Measurements from ENCODE around the gene GALNTL6.

DNA sequence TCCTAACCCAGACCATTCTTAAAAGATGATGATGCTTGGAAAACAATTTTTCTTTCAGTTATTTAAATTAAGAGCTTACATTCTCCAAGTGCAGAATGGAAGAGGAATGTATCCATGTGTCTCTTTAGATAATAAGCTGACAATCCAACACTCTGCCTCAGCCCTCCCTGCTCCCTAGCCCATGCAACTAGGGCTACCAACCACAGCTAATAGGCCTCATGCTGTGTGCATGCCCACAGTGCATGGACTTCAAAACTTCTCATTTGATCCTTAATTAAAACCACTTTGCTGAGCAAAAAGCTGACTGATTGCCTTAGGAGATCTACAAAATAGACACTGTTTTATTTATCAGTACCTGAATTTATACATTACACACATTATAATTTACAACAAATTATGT lies 473.9 kb downstream of the GALNTL6 start:
- TF ChIP-seq, protein P1, sequence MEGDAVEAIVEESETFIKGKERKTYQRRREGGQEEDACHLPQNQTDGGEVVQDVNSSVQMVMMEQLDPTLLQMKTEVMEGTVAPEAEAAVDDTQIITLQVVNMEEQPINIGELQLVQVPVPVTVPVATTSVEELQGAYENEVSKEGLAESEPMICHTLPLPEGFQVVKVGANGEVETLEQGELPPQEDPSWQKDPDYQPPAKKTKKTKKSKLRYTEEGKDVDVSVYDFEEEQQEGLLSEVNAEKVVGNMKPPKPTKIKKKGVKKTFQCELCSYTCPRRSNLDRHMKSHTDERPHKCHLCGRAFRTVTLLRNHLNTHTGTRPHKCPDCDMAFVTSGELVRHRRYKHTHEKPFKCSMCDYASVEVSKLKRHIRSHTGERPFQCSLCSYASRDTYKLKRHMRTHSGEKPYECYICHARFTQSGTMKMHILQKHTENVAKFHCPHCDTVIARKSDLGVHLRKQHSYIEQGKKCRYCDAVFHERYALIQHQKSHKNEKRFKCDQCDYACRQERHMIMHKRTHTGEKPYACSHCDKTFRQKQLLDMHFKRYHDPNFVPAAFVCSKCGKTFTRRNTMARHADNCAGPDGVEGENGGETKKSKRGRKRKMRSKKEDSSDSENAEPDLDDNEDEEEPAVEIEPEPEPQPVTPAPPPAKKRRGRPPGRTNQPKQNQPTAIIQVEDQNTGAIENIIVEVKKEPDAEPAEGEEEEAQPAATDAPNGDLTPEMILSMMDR (IDR thresholded peaks at IDR 0.05; ENCODE audit: extremely low read depth in 1 of 2, insufficient read depth in 1 of 2, low read depth in 1 of 2, low read length in 2 of 2) = no peak
- TF ChIP-seq POLR2A (IDR thresholded peaks at IDR 0.05; ENCODE audit: low read depth, low read length) (no peak), POLR2AphosphoS5 (IDR thresholded peaks at IDR 0.05; ENCODE audit: insufficient read depth, low read depth, low read length) (no peak), EZH2 (IDR thresholded peaks at IDR 0.05; ENCODE audit: borderline replicate concordance, low read depth, low read length, severe bottlenecking) (no peak), JUN (IDR thresholded peaks at IDR 0.05; ENCODE audit: borderline replicate concordance, insufficient read depth, insufficient read length, low read depth) (no peak), MYC (IDR thresholded peaks at IDR 0.05; ENCODE audit: low read depth, low read length) (no peak), GATA2 (IDR thresholded peaks at IDR 0.05; ENCODE audit: insufficient read depth, insufficient read length, low read depth, low read length) (no peak), FOS (IDR thresholded peaks at IDR 0.05; ENCODE audit: borderline replicate concordance, insufficient read depth, low read length) (no peak)
- TF ChIP-seq, protein P2, sequence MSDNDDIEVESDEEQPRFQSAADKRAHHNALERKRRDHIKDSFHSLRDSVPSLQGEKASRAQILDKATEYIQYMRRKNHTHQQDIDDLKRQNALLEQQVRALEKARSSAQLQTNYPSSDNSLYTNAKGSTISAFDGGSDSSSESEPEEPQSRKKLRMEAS (IDR thresholded peaks at IDR 0.05; ENCODE audit: insufficient read depth, insufficient read length) = no peak

Data from endothelial cell of umbilical vein (primary cell).